NT2/D1 (cell line): Measurements from ENCODE around the gene TRAF2.

Source experiments
- YY1 ChIP-seq: IDR thresholded peaks from 2 replicates; pipeline ENCODE4 v1.6.1; 2011; ENCODE audit not compliant: insufficient read length, insufficient read depth
- ZNF274 ChIP-seq: IDR thresholded peaks from 2 replicates; pipeline ENCODE4 v1.6.1; 2011; ENCODE audit warnings: mild to moderate bottlenecking, low read depth, low read length

DNA sequence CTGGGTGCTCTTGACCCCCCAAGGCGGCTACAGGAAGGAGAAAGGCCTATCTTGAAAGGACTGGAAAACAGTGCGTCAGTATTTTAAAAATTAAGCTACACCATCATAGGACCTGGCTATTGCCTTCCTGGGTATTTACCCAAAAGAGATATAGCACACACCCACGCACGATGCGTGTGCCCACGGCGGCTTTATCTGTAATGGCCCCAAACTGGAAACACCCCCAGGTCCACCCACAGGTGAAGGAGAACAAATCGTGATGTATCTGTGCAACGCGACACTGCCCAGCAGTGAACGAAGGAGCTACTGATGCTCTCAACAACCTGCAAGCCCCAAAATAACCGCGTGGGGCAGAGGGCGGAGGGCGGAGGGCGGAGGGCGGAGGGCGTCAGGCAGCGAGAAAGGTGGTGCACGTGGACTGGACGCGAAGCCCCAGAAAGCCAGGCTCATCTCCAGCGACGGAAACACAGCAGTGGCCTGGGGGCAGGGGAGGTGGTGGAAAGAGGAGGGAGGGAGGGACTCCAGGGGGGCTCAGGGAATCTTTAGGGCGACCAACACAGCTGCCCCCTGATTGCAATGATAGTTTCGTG, 78.6 kb downstream of the TRAF2 start:
- no peak for TF ChIP-seq ZNF274
- no peak for TF ChIP-seq YY1
